GM23338 (cell line): ENCODE results near the gene NOVA1. TPM values are rescaled to one million over a fixed set of nuclear protein-coding genes. Genes with fewer than 3 reads are reported as not detected.

Source experiments
- ATAC-seq: fragments of 200-7000 bp; cut with Tn5 transposase; 3 replicates; pipeline ENCODE4 v1.9.1; 2020
- DNase-seq: peaks from one replicate; pipeline ENCODE4 v3.0.0-alpha.2; 2015; ENCODE audit warnings: low spot score
- H2AFZ ChIP-seq: fragments of 200-600 bp; sonication (generic); 2 replicates; pipeline ENCODE4 v1.8.0; 2016; ENCODE audit warnings: antibody characterized with exemption, mild to moderate bottlenecking, moderate library complexity
- H3F3A ChIP-seq: fragments of 200-600 bp; sonication (generic); replicated peaks from 2 replicates; pipeline ENCODE4 v1.8.0; 2017; ENCODE audit warnings: antibody characterized with exemption, mixed run types, low read depth
- H3K27ac ChIP-seq: fragments of 200-600 bp; sonication (generic); 2 replicates; pipeline ENCODE4 v1.6.1; 2016; ENCODE audit warnings: low read depth
- H3K27me3 ChIP-seq: fragments of 200-600 bp; sonication (generic); 2 replicates; pipeline ENCODE4 v1.8.0; 2016; ENCODE audit warnings: mild to moderate bottlenecking, mixed run types, moderate library complexity; ENCODE audit not compliant: insufficient read depth
- H3K36me3 ChIP-seq: fragments of 200-600 bp; sonication (generic); 2 replicates; pipeline ENCODE4 v1.8.0; 2016; ENCODE audit warnings: mild to moderate bottlenecking; ENCODE audit not compliant: insufficient read depth
- H3K4me1 ChIP-seq: fragments of 200-600 bp; sonication (generic); 2 replicates; pipeline ENCODE4 v1.8.0; 2016; ENCODE audit warnings: mild to moderate bottlenecking, moderate library complexity; ENCODE audit not compliant: insufficient read depth
- H3K4me2 ChIP-seq: fragments of 200-600 bp; sonication (generic); 2 replicates; pipeline ENCODE4 v1.7.1; 2017; ENCODE audit warnings: mixed run types
- H3K4me3 ChIP-seq: fragments of 200-600 bp; sonication (generic); 2 replicates; pipeline ENCODE4 v1.6.1; 2016; ENCODE audit warnings: mixed run types
- H3K79me2 ChIP-seq: fragments of 200-600 bp; sonication (generic); replicated peaks from 2 replicates; pipeline ENCODE4 v1.8.0; 2017; ENCODE audit warnings: mild to moderate bottlenecking; ENCODE audit not compliant: insufficient read depth
- H3K9me2 ChIP-seq: fragments of 200-600 bp; sonication (generic); 2 replicates; pipeline ENCODE4 v1.8.0; 2017; ENCODE audit not compliant: insufficient read depth
- H4K20me1 ChIP-seq: fragments of 200-600 bp; sonication (generic); replicated peaks from 2 replicates; pipeline ENCODE4 v1.8.0; 2017; ENCODE audit warnings: mild to moderate bottlenecking; ENCODE audit not compliant: insufficient read depth
- H3K27ac Mint-ChIP-seq: 2 replicates; pipeline ENCODE4 v1.8.0; 2020; ENCODE audit warnings: inconsistent platforms, mild to moderate bottlenecking, moderate library complexity, mixed read lengths
- H3K27me3 Mint-ChIP-seq: 3 replicates; pipeline ENCODE4 v1.8.0; 2022; ENCODE audit warnings: low read depth, mild to moderate bottlenecking, moderate library complexity, mixed read lengths, inconsistent platforms; ENCODE audit not compliant: insufficient read depth, poor library complexity
- H3K36me3 Mint-ChIP-seq: 3 replicates; pipeline ENCODE4 v1.8.0; 2021; ENCODE audit warnings: low read depth, mild to moderate bottlenecking, inconsistent platforms, moderate library complexity, mixed read lengths
- H3K4me1 Mint-ChIP-seq: 3 replicates; pipeline ENCODE4 v1.8.0; 2020; ENCODE audit warnings: mild to moderate bottlenecking, inconsistent platforms, mixed read lengths
- H3K4me3 Mint-ChIP-seq: 3 replicates; pipeline ENCODE4 v1.8.0; 2021; ENCODE audit warnings: moderate library complexity, mild to moderate bottlenecking, inconsistent platforms, mixed read lengths
- H3K9me3 Mint-ChIP-seq: 3 replicates; pipeline ENCODE4 v1.8.0; 2020; ENCODE audit warnings: moderate library complexity, mild to moderate bottlenecking, inconsistent platforms, mixed read lengths
- CREB1 ChIP-seq: fragments of 250-450 bp; sonication (Bioruptor Pico); IDR thresholded peaks from 2 replicates; pipeline ENCODE4 v1.5.0; 2020; ENCODE audit warnings: low read depth, mild to moderate bottlenecking, moderate library complexity
- CTCF ChIP-seq, 2 experiments: fragments of 200-600 bp in 1 of 2; sonication (generic) in 1 of 2; conservative IDR thresholded peaks; 2 replicates each; pipeline versions ENCODE4 v1.5.1 to v1.6.1; 2016 to 2017; ENCODE audit warnings: antibody characterized with exemption in 2 of 2, low read depth in 2 of 2, mild to moderate bottlenecking in 2 of 2, moderate library complexity in 1 of 2
- EZH2 ChIP-seq: fragments of 200-600 bp; sonication (generic); IDR thresholded peaks from one replicate; pipeline ENCODE4 v1.8.0; 2017; ENCODE audit warnings: antibody characterized with exemption, mild to moderate bottlenecking, low read depth; ENCODE audit not compliant: unreplicated experiment
- EZH2phosphoT487 ChIP-seq: fragments of 200-600 bp; sonication (generic); IDR thresholded peaks from one replicate; pipeline ENCODE4 v1.8.1; 2018; ENCODE audit warnings: antibody characterized with exemption; ENCODE audit not compliant: unreplicated experiment
- JUNB ChIP-seq: IDR thresholded peaks from one replicate; pipeline ENCODE4 v1.6.1; 2016; ENCODE audit warnings: antibody characterized with exemption; ENCODE audit not compliant: unreplicated experiment
- NANOG ChIP-seq: IDR thresholded peaks from 2 replicates; pipeline ENCODE4 v1.6.1; 2016; ENCODE audit warnings: antibody characterized with exemption, borderline replicate concordance
- POLR2AphosphoS5 ChIP-seq: IDR thresholded peaks from 2 replicates; pipeline ENCODE4 v1.6.1; 2016; ENCODE audit warnings: antibody characterized with exemption, low read depth
- STAT1 ChIP-seq: IDR thresholded peaks from one replicate; pipeline ENCODE4 v1.6.1; 2016; ENCODE audit warnings: antibody characterized with exemption; ENCODE audit not compliant: unreplicated experiment
- ZNF114 ChIP-seq: fragments of 250-450 bp; sonication (Bioruptor Pico); IDR thresholded peaks from 2 replicates; pipeline ENCODE4 v1.5.0; 2020; ENCODE audit warnings: mild to moderate bottlenecking, moderate library complexity
- ZNF331 ChIP-seq: fragments of 250-450 bp; sonication (Bioruptor Pico); IDR thresholded peaks from 2 replicates; pipeline ENCODE4 v1.5.0; 2020; ENCODE audit warnings: low read depth, mild to moderate bottlenecking, moderate library complexity
- polyA plus RNA-seq: library from polyadenylated mRNA; unstranded; fragments of >200 nt; fragmentation: Nextera tagmentation; extraction: Ambion mirVana; gene quantifications from 2 replicates; pipeline ENCODE4 v1.2.1, GENCODE V29; 2016
- total RNA-seq: library from RNA; depleted of rRNA; stranded (reverse); fragments of >200 nt; shearing (Covaris generic); gene quantifications from 2 replicates; pipeline ENCODE4 v1.2.3, GENCODE V29; 2014
- TF ChIP-seq, protein P1 (sequence below): IDR thresholded peaks from one replicate; pipeline ENCODE4 v1.6.1; 2018; ENCODE audit warnings: antibody characterized with exemption; ENCODE audit not compliant: unreplicated experiment
- TF ChIP-seq, protein P2 (sequence below): IDR thresholded peaks from 2 replicates; pipeline ENCODE4 v1.6.1; 2016; ENCODE audit warnings: antibody characterized with exemption
- TF ChIP-seq, protein P3 (sequence below): fragments of 250-450 bp; sonication (Bioruptor Pico); IDR thresholded peaks from 2 replicates; pipeline ENCODE4 v1.5.0; 2020; ENCODE audit warnings: mild to moderate bottlenecking, moderate library complexity

The NOVA1 gene
- total and polyA plus RNA-seq, 2 experiments from 2014 or later = 8.1 to 11.6 TPM

DNA sequence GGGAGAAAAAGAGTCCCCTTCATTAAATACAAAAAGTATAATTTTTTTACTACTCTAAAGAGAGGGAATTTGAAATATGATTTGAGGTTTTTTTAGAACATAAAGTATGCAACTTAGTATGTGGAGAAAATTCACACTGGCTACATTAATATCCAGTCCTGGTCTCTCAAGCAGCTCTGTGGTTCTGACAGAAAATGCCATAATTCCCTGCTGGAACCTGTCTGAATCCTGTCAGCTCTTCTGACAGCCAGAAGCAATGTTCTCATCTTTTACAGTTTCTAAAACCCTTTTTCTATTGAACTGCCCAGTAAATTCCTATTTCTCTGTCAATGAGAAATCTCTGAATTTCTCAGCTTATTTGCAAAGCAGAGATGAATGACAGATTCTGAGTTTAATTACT lies 13.4 kb upstream of the NOVA1 start:
- no peaks in the 10 kb centered on the region for H3K36me3 Mint-ChIP-seq
- H3K27me3 Mint-ChIP-seq = peaks cover 4% of the 10 kb centered on the region
- no peak overlapping the region for H3K4me2 ChIP-seq
- no peaks in the 10 kb centered on the region for H3K9me2 ChIP-seq
- no peaks in the 10 kb centered on the region for H3K27me3 ChIP-seq
- DNase-seq (no peak), ATAC-seq (no peak)
- no peak overlapping the region for H3K4me3 Mint-ChIP-seq
- H3K4me1 ChIP-seq = no peaks in the 10 kb centered on the region
- no peak overlapping the region for H3K27ac Mint-ChIP-seq
- no peaks in the 10 kb centered on the region for H3K79me2 ChIP-seq
- TF ChIP-seq POLR2AphosphoS5 (no peak), ZNF331 (CRISPR knock-in tag) (no peak), ZNF114 (CRISPR knock-in tag) (no peak), NANOG (no peak), EZH2 (no peak), CTCF (conservative IDR thresholded peaks at IDR 0.05; ENCODE audit: low read depth in 2 of 2) (no peak), EZH2phosphoT487 (no peak), JUNB (no peak), CREB1 (CRISPR knock-in tag) (no peak), STAT1 (no peak)
- TF ChIP-seq, protein P1, sequence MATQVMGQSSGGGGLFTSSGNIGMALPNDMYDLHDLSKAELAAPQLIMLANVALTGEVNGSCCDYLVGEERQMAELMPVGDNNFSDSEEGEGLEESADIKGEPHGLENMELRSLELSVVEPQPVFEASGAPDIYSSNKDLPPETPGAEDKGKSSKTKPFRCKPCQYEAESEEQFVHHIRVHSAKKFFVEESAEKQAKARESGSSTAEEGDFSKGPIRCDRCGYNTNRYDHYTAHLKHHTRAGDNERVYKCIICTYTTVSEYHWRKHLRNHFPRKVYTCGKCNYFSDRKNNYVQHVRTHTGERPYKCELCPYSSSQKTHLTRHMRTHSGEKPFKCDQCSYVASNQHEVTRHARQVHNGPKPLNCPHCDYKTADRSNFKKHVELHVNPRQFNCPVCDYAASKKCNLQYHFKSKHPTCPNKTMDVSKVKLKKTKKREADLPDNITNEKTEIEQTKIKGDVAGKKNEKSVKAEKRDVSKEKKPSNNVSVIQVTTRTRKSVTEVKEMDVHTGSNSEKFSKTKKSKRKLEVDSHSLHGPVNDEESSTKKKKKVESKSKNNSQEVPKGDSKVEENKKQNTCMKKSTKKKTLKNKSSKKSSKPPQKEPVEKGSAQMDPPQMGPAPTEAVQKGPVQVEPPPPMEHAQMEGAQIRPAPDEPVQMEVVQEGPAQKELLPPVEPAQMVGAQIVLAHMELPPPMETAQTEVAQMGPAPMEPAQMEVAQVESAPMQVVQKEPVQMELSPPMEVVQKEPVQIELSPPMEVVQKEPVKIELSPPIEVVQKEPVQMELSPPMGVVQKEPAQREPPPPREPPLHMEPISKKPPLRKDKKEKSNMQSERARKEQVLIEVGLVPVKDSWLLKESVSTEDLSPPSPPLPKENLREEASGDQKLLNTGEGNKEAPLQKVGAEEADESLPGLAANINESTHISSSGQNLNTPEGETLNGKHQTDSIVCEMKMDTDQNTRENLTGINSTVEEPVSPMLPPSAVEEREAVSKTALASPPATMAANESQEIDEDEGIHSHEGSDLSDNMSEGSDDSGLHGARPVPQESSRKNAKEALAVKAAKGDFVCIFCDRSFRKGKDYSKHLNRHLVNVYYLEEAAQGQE = no peak
- TF ChIP-seq, protein P2, sequence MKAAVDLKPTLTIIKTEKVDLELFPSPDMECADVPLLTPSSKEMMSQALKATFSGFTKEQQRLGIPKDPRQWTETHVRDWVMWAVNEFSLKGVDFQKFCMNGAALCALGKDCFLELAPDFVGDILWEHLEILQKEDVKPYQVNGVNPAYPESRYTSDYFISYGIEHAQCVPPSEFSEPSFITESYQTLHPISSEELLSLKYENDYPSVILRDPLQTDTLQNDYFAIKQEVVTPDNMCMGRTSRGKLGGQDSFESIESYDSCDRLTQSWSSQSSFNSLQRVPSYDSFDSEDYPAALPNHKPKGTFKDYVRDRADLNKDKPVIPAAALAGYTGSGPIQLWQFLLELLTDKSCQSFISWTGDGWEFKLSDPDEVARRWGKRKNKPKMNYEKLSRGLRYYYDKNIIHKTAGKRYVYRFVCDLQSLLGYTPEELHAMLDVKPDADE = no peak
- TF ChIP-seq, protein P3, sequence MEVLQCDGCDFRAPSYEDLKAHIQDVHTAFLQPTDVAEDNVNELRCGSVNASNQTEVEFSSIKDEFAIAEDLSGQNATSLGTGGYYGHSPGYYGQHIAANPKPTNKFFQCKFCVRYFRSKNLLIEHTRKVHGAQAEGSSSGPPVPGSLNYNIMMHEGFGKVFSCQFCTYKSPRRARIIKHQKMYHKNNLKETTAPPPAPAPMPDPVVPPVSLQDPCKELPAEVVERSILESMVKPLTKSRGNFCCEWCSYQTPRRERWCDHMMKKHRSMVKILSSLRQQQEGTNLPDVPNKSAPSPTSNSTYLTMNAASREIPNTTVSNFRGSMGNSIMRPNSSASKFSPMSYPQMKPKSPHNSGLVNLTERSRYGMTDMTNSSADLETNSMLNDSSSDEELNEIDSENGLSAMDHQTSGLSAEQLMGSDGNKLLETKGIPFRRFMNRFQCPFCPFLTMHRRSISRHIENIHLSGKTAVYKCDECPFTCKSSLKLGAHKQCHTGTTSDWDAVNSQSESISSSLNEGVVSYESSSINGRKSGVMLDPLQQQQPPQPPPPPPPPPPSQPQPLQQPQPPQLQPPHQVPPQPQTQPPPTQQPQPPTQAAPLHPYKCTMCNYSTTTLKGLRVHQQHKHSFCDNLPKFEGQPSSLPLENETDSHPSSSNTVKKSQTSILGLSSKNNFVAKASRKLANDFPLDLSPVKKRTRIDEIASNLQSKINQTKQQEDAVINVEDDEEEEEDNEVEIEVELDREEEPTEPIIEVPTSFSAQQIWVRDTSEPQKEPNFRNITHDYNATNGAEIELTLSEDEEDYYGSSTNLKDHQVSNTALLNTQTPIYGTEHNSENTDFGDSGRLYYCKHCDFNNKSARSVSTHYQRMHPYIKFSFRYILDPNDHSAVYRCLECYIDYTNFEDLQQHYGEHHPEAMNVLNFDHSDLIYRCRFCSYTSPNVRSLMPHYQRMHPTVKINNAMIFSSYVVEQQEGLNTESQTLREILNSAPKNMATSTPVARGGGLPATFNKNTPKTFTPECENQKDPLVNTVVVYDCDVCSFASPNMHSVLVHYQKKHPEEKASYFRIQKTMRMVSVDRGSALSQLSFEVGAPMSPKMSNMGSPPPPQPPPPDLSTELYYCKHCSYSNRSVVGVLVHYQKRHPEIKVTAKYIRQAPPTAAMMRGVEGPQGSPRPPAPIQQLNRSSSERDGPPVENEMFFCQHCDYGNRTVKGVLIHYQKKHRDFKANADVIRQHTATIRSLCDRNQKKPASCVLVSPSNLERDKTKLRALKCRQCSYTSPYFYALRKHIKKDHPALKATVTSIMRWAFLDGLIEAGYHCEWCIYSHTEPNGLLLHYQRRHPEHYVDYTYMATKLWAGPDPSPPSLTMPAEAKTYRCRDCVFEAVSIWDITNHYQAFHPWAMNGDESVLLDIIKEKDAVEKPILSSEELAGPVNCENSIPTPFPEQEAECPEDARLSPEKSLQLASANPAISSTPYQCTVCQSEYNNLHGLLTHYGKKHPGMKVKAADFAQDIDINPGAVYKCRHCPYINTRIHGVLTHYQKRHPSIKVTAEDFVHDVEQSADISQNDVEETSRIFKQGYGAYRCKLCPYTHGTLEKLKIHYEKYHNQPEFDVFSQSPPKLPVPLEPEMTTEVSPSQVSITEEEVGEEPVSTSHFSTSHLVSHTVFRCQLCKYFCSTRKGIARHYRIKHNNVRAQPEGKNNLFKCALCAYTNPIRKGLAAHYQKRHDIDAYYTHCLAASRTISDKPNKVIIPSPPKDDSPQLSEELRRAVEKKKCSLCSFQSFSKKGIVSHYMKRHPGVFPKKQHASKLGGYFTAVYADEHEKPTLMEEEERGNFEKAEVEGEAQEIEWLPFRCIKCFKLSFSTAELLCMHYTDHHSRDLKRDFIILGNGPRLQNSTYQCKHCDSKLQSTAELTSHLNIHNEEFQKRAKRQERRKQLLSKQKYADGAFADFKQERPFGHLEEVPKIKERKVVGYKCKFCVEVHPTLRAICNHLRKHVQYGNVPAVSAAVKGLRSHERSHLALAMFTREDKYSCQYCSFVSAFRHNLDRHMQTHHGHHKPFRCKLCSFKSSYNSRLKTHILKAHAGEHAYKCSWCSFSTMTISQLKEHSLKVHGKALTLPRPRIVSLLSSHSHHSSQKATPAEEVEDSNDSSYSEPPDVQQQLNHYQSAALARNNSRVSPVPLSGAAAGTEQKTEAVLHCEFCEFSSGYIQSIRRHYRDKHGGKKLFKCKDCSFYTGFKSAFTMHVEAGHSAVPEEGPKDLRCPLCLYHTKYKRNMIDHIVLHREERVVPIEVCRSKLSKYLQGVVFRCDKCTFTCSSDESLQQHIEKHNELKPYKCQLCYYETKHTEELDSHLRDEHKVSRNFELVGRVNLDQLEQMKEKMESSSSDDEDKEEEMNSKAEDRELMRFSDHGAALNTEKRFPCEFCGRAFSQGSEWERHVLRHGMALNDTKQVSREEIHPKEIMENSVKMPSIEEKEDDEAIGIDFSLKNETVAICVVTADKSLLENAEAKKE = no peak
- H2AFZ ChIP-seq = no peak overlapping the region
- peaks cover 7% of the 10 kb centered on the region for H3K9me3 Mint-ChIP-seq
- no peaks in the 10 kb centered on the region for H3K36me3 ChIP-seq
- no peaks in the 10 kb centered on the region; the same call in 2 of the 3 replicates for H3K4me1 Mint-ChIP-seq
- no peak overlapping the region for H3K4me3 ChIP-seq
- no peaks in the 10 kb centered on the region for H3F3A ChIP-seq
- no peaks in the 10 kb centered on the region for H4K20me1 ChIP-seq
- no peak overlapping the region for H3K27ac ChIP-seq
